GM21367 (cell line): Measurements from ENCODE around the gene FAM124A.
"Not testable (repeated sequence)": the region's sequence is repeated elsewhere in the genome, so short reads cannot be mapped to it uniquely, and the experiment has no call there.

Experiments
- ATAC-seq: cut with Tn5 transposase; IDR thresholded peaks from one replicate; pipeline ENCODE4 v1.9.1; 2021; ENCODE audit not compliant: unreplicated experiment

The FAM124A gene

DNA sequence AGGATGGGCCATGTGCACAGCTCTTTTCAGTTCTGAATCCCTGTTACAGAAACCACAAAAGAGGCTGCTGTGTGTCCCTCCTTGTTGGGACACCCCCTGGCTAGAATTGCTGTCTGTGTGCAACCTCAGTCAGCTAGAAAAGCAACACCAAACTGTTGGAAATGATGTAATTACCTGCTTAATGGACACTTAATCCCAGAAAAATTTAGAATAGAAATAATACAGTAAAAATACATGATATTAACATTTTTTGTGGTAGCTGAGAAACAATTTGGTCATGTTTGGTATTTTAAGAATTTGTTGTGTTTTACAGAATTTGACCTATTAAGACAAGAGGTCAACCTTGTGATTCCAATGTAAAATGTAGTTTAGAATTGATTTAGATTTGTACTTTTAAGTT lies 46.8 kb downstream of the FAM124A start:
- ATAC-seq = no peak

DNA sequence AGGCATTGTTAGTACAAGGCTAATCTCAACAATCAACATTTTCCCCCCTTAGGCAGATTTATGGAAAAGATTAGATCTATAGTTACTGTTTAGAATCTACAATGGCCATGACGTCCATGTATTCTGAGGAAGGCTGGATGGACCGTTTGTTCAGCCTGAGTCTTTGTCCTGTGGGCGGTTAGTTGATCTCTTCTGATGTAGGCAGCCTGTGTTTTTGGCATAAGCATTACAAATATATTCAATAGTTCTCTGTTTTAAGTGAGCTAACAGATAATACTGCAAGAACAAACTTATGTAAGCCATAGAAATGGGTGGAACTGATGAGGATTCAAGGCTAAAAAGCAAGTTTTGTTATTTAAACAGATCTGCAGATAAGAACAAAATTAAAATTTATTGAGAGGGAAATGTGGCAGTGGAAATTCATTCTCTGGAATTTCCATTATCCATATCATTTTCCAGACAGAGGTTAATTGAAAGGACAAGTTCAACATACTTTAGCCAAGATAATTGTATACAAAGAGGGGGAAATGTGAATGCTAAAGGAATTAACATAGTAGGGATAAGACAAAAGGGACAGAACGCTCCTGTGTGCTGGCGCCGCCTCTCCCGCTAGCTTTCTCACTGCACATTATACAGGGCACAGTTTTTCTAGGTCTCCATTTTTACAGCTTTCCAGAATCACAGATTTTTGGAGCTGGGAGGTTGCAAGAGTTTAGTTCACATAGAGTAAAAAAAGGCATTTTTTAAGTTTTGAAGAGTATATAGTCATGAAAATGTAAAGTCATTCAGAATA lies 48.6 kb downstream of the FAM124A start:
- no peak for ATAC-seq

DNA sequence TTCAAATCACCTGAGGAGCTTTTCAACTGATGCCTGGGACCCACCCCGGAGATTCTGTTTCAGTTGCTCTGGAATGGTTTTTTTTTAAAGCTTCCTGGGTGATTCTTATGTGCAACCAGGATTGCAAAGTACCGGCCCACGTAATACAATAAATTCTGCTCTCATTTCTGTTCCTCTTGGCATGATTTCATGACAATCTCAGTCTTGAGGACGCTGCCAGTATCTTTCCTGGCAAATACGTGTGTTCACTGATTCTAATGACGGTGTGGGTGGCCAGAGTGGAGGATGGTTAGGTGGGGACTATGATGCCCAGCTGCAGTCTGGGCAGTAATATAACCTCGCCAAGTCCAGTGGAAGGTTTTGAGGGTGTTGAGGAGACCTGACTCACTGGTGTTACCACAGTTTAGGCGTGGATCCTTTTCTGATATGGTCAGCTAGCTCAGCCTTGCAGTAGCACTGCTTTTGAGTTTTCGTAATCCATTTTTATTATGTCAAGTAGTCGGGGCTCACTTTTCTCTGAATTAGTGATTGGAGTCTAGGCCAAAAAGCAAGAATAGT lies 49.4 kb downstream of the FAM124A start:
- no peak for ATAC-seq

DNA sequence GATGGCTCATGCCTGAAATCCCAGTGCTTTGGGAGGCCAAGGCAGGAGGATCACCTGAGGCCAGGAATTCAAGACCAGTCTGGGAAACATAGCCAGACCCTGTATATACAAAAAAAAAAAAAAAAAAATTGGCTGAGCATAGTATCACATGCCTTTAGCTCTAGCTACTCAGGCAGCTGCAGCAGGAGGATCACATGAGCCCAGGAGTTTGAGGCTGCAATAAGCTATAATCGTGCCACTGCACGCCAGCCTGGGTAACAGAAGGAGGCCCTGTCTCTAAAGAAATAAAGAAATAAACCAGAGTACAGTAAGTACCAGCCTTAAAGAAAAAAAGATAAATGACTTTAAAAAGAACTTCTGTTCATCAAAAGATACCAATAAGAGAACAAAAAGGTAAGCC lies 52.9 kb downstream of the FAM124A start:
- no peak for ATAC-seq

DNA sequence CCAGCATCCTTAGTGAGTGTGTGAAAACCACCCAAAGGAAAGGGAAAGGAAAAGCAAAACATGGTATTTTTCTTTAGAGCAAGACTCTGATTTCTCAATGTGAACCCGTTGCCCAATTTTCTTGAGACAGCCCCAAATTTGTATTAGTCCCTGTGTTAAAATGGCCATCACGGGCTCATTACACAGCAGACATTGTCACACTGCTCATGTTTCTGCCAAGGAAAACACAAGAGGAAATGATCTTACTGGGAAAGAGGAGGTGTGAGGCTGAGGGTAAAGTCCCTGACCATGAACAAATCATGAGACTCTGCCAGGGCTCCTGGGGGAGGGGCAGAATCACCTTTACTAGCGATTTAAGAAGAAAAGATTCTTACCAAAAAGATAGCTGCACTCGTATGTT lies 54.4 kb downstream of the FAM124A start:
- ATAC-seq = no peak

DNA sequence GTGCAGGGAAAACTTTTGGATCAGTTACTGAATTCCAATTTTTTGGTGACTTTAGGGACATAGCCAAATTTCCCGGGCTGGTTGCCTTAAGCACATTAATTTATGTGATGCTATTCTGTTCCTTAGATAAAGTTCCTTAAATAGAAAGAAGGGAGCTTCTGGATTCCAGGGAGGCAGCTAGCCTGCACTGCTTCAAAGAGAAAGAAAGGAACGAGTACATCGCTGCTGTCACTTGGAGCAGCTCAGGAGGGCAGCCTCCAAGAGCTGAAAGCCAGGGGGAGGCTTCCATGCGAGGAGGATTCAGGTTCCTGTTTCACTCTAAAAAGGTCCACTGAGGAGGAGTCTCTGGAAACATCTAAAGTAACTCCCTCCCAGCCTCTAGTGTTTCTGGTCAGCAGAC lies 55.7 kb downstream of the FAM124A start:
- ATAC-seq = no peak

DNA sequence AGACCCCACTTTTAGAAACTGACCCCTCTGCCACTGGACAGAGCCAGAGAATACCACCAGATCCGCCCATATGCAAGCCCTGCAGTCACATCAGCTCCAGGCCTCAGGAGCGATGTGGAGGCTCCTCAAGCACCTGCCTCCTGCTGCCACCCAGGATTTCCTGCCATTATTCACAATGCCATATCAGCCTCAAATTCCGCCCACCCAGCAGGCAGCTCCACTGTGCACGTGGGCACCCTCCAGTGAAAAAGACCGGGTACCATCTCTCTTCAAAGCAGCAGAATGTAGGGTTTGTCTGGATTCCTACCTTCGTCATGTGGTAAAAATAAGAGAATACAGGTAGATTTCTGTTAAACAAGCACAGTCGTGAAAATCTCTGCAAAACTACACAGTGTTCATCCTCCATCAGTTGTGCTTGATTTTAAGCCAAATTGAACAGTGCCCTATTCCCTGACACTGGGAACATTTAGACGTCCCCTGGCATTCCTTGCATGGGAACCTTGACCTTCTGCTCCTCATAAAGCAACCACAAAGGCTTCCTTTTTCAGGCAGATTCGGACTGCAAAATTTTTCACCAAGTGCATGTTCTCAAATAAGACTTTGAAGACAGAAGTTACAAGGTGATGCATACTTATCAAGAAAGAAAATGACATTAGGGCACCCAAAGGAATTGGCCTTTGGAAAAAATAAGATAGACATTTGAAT lies 56.4 kb downstream of the FAM124A start:
- no peak for ATAC-seq

DNA sequence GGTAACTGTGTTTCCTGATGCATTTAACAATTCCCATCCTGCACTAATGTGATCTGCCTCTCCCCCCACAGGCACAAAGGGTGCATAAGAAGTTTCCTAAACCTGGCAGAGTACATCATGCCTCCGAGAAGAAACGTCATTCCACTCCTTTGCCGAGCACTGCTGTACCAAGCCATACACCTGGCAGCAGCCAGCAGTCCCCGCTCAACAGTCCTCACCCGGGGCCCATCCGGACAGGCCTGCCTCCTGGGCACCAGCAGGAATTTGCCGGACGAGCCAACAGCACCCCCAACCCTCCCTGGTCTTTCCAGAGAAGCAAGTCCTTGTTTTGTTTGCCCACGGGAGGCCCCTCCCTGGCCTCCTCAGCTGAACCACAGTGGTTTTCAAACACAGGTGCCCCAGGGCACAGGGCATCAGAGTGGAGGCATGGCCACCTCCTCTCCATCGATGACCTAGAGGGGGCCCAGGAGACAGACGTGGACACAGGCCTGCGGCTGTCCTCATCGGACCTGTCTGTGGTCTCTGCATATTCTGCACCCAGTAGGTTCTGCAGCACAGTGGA lies 58.3 kb downstream of the FAM124A start:
- ATAC-seq = no peak

DNA sequence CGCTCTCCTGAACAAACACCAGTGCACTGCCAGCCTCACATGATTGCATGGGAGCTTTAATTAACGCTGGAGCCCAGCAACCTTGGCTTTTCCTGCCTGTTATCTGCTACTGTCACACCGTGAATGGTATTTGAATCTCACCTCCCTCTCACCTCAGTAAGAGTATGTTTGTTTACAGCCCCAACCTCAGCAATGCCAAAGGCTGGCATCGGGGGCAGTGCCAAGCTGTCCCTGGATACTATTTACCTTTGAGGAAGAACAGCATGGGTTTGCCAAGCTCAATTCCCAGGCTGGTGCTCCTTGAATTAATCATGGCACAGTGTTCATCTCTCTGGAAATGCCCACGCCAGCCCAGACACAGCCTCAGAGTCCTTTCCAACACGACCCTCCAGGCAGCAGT lies 60.1 kb downstream of the FAM124A start:
- no peak for ATAC-seq

DNA sequence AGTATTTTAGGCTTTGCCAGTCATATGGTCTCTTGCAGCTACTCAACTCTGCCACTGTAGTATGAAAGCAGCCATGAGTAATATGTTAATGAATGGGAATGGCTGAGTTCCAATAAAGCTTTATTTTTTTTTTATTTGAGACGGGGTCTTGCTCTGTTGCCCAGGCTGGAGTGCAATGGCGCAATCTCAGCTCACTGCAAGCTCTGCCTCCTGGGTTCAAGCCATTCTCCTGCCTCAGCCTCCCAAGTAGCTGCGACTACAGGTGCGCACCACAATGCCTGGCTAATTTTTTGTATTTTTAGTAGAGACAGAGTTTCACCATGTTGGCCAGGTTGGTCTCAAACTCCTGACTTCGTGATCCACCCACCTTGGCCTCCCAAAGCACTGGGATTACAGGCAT lies 60.7 kb downstream of the FAM124A start:
- ATAC-seq = not testable (repeated sequence)

DNA sequence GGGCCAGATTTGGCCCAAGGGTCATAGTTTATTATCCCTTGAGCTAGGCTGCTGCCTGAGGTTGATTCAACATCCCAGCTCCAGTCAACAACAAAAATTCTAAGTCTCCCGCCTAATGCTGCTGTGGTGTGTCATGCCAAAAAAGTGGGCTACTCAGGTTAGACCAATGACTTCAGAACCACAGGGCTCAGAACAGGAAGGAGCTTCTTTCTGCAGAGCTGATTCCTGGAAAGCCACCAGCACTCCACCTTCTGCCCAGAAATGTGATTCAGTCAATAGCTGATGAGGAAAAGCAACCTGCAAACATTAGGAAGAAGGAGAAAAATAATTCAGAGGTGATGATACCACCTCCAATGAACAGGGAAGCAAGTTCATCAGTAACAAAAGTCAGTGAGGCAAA lies 61.2 kb downstream of the FAM124A start:
- ATAC-seq = no peak

DNA sequence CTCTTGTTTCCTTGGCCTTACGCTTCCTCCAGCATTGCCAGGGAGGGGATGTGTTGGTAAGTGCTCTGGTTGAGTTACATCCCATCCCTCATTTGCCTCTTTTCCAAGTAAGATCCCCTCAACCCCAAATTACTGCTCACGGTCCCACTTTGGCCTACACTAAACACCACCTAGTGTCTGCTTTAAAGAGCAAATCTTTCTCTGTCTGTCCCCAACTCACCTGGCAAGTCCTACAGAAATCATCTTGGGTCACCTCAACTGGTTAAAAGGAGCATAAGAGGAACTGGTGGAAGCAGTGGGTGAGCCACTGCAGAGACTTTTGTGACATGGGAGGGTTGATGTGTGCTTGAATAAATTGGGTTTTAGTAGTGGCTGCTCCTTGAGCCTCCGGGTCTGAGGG lies 62.1 kb downstream of the FAM124A start:
- ATAC-seq = no peak

DNA sequence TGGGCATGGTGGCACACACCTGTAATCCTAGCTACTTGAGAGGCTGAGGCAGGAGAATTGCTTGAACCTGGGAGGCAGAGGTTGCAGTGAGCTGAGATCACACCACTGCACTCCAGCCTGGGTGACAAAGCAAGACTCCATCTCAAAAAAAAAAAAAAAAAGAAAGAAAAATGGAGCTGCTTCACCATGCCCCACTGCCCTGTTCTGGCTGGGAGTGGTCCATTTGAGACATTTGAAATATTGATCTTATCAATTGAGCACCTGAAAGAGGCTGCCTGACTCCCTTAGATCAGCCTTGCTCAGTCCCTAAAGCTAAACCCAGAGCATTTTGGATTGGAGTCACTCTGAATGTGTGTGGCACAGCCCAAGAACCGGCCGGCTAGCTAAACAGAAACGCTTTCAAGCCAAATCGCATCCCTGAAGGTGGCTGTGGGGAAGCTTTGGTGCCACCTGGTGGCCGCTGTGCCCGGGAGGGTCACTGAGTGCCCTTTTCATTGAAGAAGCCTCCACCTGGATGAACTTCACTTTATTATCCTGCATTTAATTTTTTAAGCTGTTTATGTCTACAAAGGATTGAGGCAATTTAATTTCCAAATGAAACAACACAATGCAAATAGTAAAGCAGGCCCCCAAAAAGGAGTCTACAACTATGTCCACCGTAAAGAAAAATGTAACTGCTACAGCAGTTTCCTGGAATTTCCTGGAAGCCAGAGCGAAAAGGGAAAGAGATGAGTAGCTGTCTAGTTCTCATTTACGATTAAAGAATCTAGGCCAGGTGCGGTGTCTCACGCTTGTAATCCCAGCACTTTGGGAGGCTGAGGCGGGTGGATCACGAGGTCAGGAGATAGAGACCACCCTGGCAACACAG lies 64.2 kb downstream of the FAM124A start:
- no peak for ATAC-seq

DNA sequence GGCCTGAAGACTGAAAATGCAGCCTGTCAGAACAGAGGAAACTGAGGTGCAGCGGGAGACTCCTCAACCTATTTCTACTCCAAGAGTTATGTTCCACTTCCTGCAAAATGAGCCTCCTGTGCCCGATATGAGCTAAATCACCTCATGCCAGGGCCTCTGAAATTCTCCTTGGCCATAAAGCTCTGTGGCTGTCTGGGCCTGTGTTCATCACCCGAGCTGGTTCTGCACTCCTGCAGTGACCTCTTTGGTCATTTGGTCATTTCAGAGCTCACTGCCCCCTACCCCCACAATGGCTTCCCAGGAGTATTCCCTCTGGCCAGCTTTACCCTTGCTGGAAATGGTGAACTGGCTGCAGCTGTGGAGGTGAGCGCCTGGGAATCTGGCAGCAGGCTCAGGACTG lies 65.6 kb downstream of the FAM124A start:
- ATAC-seq = no peak

DNA sequence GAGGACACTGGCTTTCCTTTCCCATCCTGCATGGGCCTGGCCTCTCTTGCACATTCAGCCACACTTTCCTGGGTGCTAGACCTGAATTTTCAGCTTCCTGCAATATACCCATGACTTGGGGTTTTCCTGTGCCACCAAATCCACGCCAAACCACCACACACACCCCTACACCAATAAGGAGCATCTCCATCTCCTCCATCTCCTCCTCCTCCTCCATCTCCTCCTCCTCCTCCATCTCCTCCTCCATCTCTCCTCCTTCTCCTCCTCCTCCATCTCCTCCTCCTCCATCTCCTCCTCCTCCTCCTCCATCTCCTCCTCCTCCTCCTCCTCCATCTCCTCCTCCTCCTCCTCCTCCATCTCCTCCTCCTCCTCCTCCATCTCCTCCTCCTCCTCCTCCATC lies 66.1 kb downstream of the FAM124A start:
- ATAC-seq = not testable (repeated sequence)

DNA sequence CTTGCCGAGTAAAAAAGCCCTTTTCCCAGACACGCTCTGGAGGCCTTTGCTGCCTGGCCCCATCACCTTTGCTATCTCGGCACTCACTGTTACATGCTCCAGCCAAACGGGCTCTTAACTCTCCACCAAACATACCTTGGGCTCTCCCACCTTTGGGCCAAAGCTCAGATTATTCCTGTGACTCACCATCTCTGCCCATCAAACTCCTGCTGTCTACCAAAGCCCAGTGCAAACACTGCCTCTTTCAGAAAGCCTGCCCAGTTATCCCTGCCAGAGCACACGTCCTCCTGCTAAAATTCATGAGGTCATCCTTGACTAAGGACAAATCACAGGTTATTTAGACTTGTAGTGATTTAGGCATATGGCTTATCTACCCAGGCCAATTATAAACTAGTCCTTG lies 69.1 kb downstream of the FAM124A start:
- ATAC-seq = no peak

DNA sequence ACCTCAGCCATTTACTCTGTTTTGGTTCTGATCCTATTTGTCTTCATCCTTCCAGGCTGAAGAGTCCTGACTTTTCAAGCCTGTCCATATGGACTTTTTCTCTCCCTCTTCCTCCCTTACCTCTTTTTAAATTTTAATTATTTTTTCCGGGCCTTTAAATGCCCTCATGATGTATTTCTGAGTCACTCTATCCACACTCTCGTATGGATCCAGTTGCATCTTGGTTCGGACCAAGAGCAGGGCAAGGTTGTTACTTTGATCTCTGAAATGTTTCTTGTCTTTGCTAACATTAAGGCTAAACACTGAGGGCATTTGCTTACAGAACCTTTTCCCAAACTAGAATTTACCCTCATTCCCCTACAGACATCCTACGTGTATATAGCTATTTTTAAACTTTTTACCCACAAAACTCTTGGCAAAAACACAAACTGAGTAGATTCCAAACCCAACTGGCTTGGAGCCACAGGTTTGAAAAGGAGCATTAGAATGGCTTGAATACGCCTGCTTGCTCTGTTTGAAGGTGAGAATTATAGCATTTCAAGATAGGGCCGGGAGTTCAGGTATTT lies 69.9 kb downstream of the FAM124A start:
- no peak for ATAC-seq

DNA sequence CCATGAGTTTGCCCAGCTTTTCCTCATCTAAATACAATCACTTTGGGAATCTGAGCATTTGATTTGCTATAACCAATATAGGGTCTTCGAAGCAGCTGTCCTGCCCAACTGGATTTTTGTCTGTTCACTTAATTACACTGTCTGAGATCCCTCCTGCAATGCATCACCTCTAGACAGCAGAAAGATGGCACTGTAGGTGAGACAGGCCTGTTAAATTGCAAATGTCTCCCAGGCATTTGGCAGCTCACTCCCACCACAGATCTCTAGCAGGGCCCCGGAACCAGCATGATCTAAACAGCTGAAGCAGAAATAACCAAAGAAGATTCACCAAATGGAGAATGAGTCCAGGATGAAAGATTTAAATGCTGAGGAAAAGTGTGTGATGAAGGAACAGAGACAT lies 75.4 kb downstream of the FAM124A start:
- no peak for ATAC-seq

DNA sequence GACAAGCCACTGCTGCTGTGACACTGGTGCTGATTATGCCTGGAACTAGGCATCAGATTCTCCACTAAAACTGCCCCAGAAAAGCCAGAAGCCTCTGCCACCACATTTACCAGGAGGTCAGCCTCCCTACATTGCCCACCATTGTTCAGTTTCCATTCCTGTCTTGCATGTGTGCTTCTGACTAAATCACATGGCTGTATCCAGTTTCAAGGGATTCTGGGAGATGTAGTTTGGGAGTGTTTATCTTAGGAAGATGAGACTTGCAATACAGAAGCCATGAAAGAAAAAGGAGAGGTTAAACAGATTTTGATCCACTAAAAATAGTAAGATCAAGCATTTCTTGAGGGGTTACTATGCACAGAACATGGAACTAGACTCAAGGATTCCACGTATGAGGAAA lies 76.6 kb downstream of the FAM124A start:
- ATAC-seq = no peak

DNA sequence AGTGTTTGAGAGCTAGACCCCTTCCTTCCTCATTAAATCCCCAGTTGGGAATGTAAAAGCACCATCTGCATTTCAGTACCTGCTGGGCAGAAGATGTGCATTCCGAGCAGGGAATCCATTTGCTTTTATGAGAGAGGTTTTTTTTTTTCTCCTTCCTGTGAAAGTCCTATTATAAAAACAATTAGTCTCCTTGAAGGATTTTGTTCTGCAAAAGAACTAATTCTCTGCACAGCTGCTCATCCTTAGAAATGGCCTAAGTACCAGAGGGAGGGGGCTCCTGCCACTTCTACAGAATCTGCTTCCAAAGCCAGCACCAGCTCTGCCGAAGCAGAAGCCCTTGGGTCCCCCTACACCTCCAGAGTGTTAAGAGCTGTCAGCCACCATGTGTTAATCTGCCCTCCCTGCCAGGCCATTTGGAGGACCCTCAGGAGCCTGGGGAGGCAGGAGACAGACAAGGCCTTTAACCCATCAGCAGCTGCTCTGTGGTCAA lies 80.9 kb downstream of the FAM124A start:
- ATAC-seq = no peak

DNA sequence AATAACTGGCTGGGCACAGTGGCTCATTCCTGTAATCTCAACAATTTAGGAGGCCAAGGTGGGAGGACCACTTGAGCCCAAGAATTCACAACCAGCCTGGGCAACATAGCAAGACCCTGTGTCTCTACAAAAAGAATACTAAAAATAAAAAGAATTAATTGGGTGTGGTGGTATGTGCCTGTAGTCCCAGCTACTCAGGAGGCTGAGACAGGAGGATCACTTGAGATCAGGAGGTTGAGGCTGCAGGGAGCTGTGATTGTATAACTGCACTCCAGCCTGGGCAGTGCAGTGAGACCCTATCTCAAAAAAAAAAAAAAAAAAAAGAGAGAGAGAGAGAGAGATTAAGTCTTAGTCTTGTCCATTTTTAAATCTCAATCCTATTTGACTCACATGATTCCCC lies 81.7 kb downstream of the FAM124A start:
- no peak for ATAC-seq
